GM12872 (cell line): Measurements from ENCODE around the gene DENND2C.
A peak's percentile ranks its signal among the peaks of the same experiment; 100 is the strongest.

Experiments
- TF ChIP-seq, protein P1 (sequence below): IDR thresholded peaks from 3 replicates; pipeline ENCODE4 v1.5.1; 2011; ENCODE audit warnings: low read depth, mild to moderate bottlenecking, low read length, moderate library complexity; ENCODE audit not compliant: insufficient read depth

DENND2C gene

DNA sequence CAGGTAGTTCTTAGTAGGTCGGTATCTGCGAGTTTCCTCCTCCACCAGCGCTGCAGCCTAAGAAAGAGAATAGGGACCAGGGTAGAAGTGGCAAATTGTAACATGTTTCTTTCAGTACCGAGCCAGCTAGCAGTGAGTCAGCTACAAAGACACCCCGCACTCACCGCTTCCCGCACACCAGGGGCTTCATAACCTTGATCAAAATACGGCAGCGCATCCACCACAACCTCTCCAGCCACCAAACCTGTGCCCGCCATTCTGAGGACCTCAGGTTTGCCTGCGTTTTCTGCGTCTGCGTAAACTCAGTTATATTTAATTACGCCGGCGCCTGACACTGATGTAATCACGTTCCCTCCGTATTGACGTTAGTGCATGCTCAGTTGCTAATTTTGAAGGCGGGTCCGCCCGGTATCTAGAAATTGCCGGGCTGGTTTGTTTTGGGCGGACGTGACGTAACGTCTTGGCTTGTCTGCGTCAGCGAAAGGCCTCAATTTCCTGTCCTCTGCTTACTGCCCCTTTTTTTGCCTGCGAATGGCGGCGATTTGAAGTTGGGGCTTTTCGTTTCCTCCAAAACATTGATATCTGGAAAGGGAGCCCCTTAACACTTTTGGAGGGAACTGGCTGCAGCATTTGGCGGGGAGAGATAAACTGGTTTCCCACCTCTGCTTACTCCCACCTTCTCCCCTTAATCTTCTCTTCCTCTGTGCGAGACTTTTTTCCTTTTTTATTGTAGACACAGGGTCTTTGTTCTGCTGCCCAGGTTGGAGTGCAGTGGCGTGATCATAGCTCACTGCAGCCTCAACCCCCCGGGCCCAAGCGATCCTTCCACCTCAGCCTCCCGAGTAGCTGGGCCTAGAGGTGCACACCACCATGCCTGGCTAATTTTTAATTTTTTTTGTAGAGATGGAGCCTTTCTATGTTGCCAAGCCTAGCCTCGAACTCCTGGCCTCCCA is 88.2 kb downstream of the DENND2C start, which contains the start of gene BCAS2:
TSS of gene BCAS2 (minus strand) at position 281 of the 953 bp plus-strand sequence. CDS start at position 257, 24 bp downstream.
- TF ChIP-seq, protein P1, sequence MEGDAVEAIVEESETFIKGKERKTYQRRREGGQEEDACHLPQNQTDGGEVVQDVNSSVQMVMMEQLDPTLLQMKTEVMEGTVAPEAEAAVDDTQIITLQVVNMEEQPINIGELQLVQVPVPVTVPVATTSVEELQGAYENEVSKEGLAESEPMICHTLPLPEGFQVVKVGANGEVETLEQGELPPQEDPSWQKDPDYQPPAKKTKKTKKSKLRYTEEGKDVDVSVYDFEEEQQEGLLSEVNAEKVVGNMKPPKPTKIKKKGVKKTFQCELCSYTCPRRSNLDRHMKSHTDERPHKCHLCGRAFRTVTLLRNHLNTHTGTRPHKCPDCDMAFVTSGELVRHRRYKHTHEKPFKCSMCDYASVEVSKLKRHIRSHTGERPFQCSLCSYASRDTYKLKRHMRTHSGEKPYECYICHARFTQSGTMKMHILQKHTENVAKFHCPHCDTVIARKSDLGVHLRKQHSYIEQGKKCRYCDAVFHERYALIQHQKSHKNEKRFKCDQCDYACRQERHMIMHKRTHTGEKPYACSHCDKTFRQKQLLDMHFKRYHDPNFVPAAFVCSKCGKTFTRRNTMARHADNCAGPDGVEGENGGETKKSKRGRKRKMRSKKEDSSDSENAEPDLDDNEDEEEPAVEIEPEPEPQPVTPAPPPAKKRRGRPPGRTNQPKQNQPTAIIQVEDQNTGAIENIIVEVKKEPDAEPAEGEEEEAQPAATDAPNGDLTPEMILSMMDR, result no peak

DNA sequence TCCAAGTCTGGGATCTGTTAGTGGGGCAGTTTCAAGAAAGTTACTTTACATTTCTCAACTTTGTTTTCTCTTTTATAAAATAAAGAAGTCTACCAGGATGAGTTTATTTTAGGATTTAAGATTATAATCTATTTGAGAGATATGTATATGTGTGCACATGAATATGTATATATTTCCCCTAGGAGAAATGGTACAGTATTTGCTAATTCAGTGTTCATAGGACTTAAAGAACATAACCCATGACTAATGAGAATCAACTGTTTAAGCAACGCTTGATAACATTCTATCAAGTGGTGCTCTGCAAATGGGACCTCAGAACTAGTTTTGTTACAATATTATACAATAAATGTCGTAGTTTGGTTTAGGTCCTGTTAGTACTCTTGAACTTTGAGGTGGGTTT is 95.5 kb downstream of the DENND2C start:
- TF ChIP-seq, protein P1, result no peak

DNA sequence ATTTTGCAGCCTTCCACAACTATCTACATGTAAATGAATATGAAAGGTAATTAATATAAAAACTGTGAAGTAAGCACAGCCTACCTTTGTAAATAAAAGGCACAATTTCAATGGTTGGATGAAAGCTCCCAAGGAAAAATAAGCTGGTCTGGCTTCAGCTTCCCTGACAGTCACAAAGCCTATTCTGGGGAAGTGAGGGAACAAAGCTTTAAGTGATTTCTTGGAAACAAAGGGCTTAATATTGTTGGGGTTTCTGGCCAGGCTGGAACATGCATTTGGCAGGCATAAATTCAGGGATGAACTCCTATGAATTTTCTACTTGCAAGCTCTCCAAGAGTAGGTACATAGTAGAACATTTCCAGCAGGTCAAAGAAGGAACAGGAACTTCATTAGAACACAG is 105.7 kb downstream of the DENND2C start:
- TF ChIP-seq, protein P1, result no peak

DNA sequence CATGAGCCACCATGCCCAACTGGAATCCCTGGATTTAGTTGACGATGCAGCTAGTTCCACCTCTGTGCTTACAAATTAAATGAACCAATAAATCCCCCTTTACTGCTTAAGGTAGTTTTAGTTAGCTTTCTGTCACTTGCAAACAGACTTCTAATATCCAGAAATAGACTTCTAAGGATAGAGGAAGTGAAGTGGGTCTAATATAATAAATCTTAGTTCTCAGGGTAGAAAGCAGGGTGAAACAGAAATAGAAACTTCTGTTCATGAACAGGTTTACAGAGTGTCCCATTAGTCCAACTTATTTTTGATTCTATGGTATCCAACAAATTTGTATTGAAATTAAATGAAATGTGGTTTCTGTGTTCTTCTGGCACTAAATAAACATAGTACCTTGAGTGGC is 108.5 kb downstream of the DENND2C start:
- TF ChIP-seq, protein P1, result no peak

DNA sequence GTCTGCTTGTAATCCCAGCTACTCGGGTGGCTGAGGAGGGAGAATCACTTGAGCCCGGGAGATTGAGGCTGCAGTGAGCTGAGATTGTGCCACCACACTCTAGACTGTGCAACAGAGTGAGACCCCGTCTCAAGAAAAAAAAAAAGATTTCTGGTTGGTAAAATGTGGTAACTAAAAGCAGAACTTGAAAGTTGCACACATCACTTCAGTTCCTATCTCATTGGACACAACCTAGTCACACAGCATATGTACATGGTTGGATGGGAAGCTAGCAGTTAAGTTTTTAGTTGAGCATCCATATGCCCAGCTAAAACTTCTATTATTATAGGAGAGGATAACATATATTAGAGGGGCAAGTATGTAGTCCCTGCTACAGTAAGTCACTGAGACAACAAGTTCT is 110.5 kb downstream of the DENND2C start:
- TF ChIP-seq, protein P1, result no peak

DNA sequence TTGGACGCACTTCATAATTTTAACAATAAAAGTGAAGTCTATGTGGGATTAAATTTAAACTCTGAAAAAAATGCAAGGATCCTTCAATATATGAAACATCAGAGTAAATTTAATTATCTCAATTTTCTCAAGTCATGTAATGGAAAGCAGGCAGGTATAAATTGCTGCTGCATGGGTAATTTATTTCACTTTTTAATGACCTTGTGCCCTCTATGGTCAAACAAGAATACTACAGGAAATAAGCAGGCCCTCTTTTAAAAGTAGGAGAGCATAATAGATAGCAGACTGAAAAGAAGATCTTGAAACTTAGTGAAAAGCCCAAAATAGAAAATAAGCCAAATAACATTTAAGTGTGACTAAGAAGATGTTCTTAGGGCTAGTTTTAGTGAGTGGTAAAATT is 111.3 kb downstream of the DENND2C start:
- TF ChIP-seq, protein P1, result peak; percentile 40; the same call in 1 of the 3 replicates

DNA sequence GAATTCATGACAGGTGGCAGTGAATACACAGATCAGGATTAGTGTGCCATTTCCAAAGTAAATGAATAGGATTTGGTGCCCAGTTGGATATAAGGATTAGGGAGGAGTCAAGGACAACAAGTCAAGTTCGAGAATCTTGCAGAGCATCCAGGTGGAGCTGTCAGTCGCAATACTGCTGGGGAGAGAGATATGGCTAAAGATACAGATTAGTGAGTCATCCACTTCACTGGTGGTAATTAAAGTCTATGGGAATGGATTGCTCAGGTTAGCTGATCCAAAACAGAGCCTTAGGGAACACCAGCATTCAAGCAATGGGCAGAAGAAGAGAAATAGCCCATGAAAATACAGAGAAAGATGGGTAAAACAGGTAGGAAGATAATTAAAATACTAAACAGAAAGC is 115.3 kb downstream of the DENND2C start:
- TF ChIP-seq, protein P1, result no peak
